Upper lobe of left lung (tissue), 6 donors: ENCODE measurements around the gene WNT6. TPM values are rescaled to one million over a fixed set of nuclear protein-coding genes. Genes with fewer than 3 reads are reported as not detected.

Source experiments
- ATAC-seq, 2 donors: fragments of 200-7000 bp; cut with Tn5 transposase; one replicate each; pipeline ENCODE4 v1.9.1; 2022; ENCODE audit warnings: mild to moderate bottlenecking in 2 of 2, moderate library complexity in 2 of 2; ENCODE audit not compliant: low FRiP score in 2 of 2
- DNase-seq, 2 donors: peaks; one replicate each; pipeline ENCODE4 v3.0.0-alpha.2; 2019 to 2020
- H3K27ac ChIP-seq, 4 donors: fragments of 200-600 bp; sonication (generic); one replicate each; pipeline ENCODE4 v1.5.1; 2016 to 2019
- H3K27me3 ChIP-seq, 4 donors: fragments of 200-600 bp; sonication (generic); one replicate each; pipeline ENCODE4 v1.5.1; 2017 to 2019
- H3K36me3 ChIP-seq, 4 donors: fragments of 200-600 bp; sonication (generic); one replicate each; pipeline ENCODE4 v1.5.1; 2016 to 2019
- H3K4me1 ChIP-seq, 4 donors: fragments of 200-600 bp; sonication (generic); one replicate each; pipeline ENCODE4 v1.5.1; 2018 to 2019
- H3K4me3 ChIP-seq, 4 donors: fragments of 200-600 bp; sonication (generic); one replicate each; pipeline ENCODE4 v1.5.1; 2017 to 2019; ENCODE audit warnings: mild to moderate bottlenecking in 2 of 4, moderate library complexity in 1 of 4
- H3K9me3 ChIP-seq, 4 donors: fragments of 200-600 bp; sonication (generic); one replicate each; pipeline ENCODE4 v1.5.1; 2018 to 2019
- CTCF ChIP-seq, 6 experiments: fragments of 450-650 bp in 4 of 6; fragments of 200-600 bp in 2 of 6; sonication (generic) in 2 of 6; IDR thresholded peaks; one replicate each; pipeline ENCODE4 v1.5.1; 2016 to 2019; ENCODE audit warnings: antibody characterized with exemption in 6 of 6
- EP300 ChIP-seq, 4 donors: sonication (generic); formaldehyde crosslinking; IDR thresholded peaks; one replicate each; pipeline ENCODE4 v1.5.1; 2017; ENCODE audit warnings: antibody characterized with exemption in 4 of 4, control low read depth in 2 of 4
- POLR2A ChIP-seq, 4 donors: fragments of 450-650 bp; IDR thresholded peaks; one replicate each; pipeline ENCODE4 v1.5.1; 2016 to 2017; ENCODE audit warnings: antibody characterized with exemption in 4 of 4, mild to moderate bottlenecking in 2 of 4
- POLR2AphosphoS5 ChIP-seq, 2 donors: sonication (generic); formaldehyde crosslinking; IDR thresholded peaks; one replicate each; pipeline ENCODE4 v1.5.1; 2017; ENCODE audit warnings: antibody characterized with exemption in 2 of 2
- WGBS, 2 donors: methylation state at CpG; one replicate each; pipeline ENCODE4 v1.1.5; 2017 to 2018; 5-methylcytosine and 5-hydroxymethylcytosine counted together
- total RNA-seq, 6 donors: library from RNA; depleted of rRNA in 4 of 6; stranded (reverse); fragments of >200 nt in 4 of 6; gene quantifications; one replicate each; pipeline versions ENCODE4 v1.1.0 to v1.2.1, GENCODE V29; 2016 to 2021
- donor health status: DM: no; HTN: no; CAD: no; lungs with moderate emphysema.
- donor health status: DM: no; HTN: yes; CAD: no; lungs with severe emphysema.

WNT6 gene
- total RNA-seq, 6 donors from 2014 or later, result 0.31 to 4.2 (median 0.44) TPM; not detected in 3

GRCh38 chr2:218815649-218816048 is 44.0 kb upstream of the WNT6 start:
- H3K4me1 ChIP-seq, result no peaks in the 10 kb centered on the region
- H3K27me3 ChIP-seq, result no peaks in the 10 kb centered on the region
- ATAC-seq, result no peak
- no peak for TF ChIP-seq CTCF (IDR thresholded peaks at IDR 0.05)
- no peak for TF ChIP-seq POLR2AphosphoS5 (IDR thresholded peaks at IDR 0.05)
- no peak for TF ChIP-seq POLR2A (IDR thresholded peaks at IDR 0.05)
- TF ChIP-seq EP300 (IDR thresholded peaks at IDR 0.05), result no peak
- H3K4me3 ChIP-seq, result no peak overlapping the region
- WGBS, 2 donors, result 89 to 90% methylated on average over 4 of the region's 4 CpGs
- H3K36me3 ChIP-seq, result peaks cover 0 to 50% (median 21%) of the 10 kb centered on the region in 4 donors
- no peak for DNase-seq
- no peak overlapping the region for H3K27ac ChIP-seq
- no peaks in the 10 kb centered on the region for H3K9me3 ChIP-seq

GRCh38 chr2:218816561-218817011 is 43.0 kb upstream of the WNT6 start:
- Histone ChIP-seq H3K27me3 (no peaks in the 10 kb centered on the region), H3K36me3 (peaks cover 0 to 50% (median 21%) of the 10 kb centered on the region in 4 donors), H3K4me3 (no peak overlapping the region), H3K27ac (peak overlapping the region in 2 of 4 donors; percentile 26 to 30), H3K9me3 (no peaks in the 10 kb centered on the region), H3K4me1 (no peaks in the 10 kb centered on the region)
- no peak for ATAC-seq
- TF ChIP-seq POLR2AphosphoS5 (IDR thresholded peaks at IDR 0.05) (no peak), EP300 (IDR thresholded peaks at IDR 0.05) (peak in 1 of 4 donors; percentile 26), POLR2A (IDR thresholded peaks at IDR 0.05) (no peak)
- no peak for DNase-seq
- WGBS, 2 donors, result 81 to 85% methylated on average over 2 of the region's 2 CpGs

- DNase-seq (no peak), ATAC-seq (no peak)
- Histone ChIP-seq H3K27me3 (no peaks in the 10 kb centered on the region), H3K4me3 (no peak overlapping the region), H3K4me1 (no peaks in the 10 kb centered on the region), H3K36me3 (peaks cover 0 to 29% (median 7%) of the 10 kb centered on the region in 4 donors), H3K9me3 (no peaks in the 10 kb centered on the region), H3K27ac (no peak overlapping the region)
- WGBS, 2 donors, result 87 to 93% methylated on average over 7 of the region's 7 CpGs
- TF ChIP-seq EP300 (IDR thresholded peaks at IDR 0.05) (peak in 1 of 4 donors; percentile 10), POLR2AphosphoS5 (IDR thresholded peaks at IDR 0.05) (no peak)
Observed at GRCh38 chr2:218819093-218819492, 40.5 kb upstream of the WNT6 start.

GRCh38 chr2:218820746-218821369 is 38.7 kb upstream of the WNT6 start:
- no peak for TF ChIP-seq POLR2A (IDR thresholded peaks at IDR 0.05)
- TF ChIP-seq CTCF (IDR thresholded peaks at IDR 0.05), result no peak
- no peak for TF ChIP-seq EP300 (IDR thresholded peaks at IDR 0.05)
- TF ChIP-seq POLR2AphosphoS5 (IDR thresholded peaks at IDR 0.05), result no peak
- WGBS, 2 donors, result 91 to 94% methylated on average over 15 of the region's 15 CpGs
- Histone ChIP-seq H3K9me3 (no peaks in the 10 kb centered on the region), H3K4me3 (no peak overlapping the region), H3K4me1 (no peaks in the 10 kb centered on the region), H3K36me3 (peaks cover 0 to 12% (median under 1%) of the 10 kb centered on the region in 4 donors), H3K27me3 (no peaks in the 10 kb centered on the region), H3K27ac (peak overlapping the region in 2 of 4 donors; percentile 62)
- ATAC-seq, result peak in 1 of 2 donors; percentile 14
- peak in 1 of 2 donors; percentile 76 for DNase-seq

GRCh38 chr2:218821605-218822211 is 37.9 kb upstream of the WNT6 start:
- ATAC-seq (no peak), DNase-seq (no peak)
- Histone ChIP-seq H3K4me3 (no peak overlapping the region), H3K27me3 (no peaks in the 10 kb centered on the region), H3K9me3 (no peaks in the 10 kb centered on the region), H3K36me3 (peaks cover 0 to 11% (median 0%) of the 10 kb centered on the region in 4 donors), H3K4me1 (no peaks in the 10 kb centered on the region), H3K27ac (peak overlapping the region in 1 of 4 donors; percentile 62)
- no peak for TF ChIP-seq POLR2AphosphoS5 (IDR thresholded peaks at IDR 0.05)
- no peak for TF ChIP-seq POLR2A (IDR thresholded peaks at IDR 0.05)
- no peak for TF ChIP-seq EP300 (IDR thresholded peaks at IDR 0.05)
- no peak for TF ChIP-seq CTCF (IDR thresholded peaks at IDR 0.05)
- WGBS, 2 donors, result 79 to 83% methylated on average over 9 of the region's 9 CpGs
